Measurements from ENCODE around the gene HS3ST6. TPM values are rescaled to one million over a fixed set of nuclear protein-coding genes. Genes with fewer than 3 reads are reported as not detected.
"Not testable (repeated sequence)": the region's sequence is repeated elsewhere in the genome, so short reads cannot be mapped to it uniquely, and the experiment has no call there.

The HS3ST6 gene
- total RNA-seq, 1 donor: not detected

- H3K4me3 ChIP-seq (ENCODE audit: low read depth, low read length): no peak overlapping the region
- no peak for DNase-seq (ENCODE audit: low read depth)
- TF ChIP-seq CTCF (IDR thresholded peaks at IDR 0.05; ENCODE audit: insufficient read depth, low read depth, low read length): no peak
These were observed 2.5 kb upstream of the HS3ST6 start for GRCh38 chr16:1920727-1921171.

- H3K4me3 ChIP-seq (ENCODE audit: low read depth, low read length); DNase-seq (ENCODE audit: low read depth): not testable (repeated sequence)
These were observed 1.9 kb upstream of the HS3ST6 start for GRCh38 chr16:1920122-1920521.

GRCh38 chr16:1919327-1919998, 1.2 kb upstream of the HS3ST6 start:
- TF ChIP-seq CTCF (IDR thresholded peaks at IDR 0.05; ENCODE audit: insufficient read depth, low read depth, low read length): no peak
- DNase-seq (ENCODE audit: low read depth): no peak
- no peak overlapping the region for H3K4me3 ChIP-seq (ENCODE audit: low read depth, low read length)

GRCh38 chr16:1917665-1918350, 407 bp downstream of the HS3ST6 start:
- TF ChIP-seq CTCF (IDR thresholded peaks at IDR 0.05; ENCODE audit: insufficient read depth, low read depth, low read length): no peak
- DNase-seq (ENCODE audit: low read depth): no peak
- H3K4me3 ChIP-seq (ENCODE audit: low read depth, low read length): no peak overlapping the region

GRCh38 chr16:1917056-1917664, 1.1 kb downstream of the HS3ST6 start:
- TF ChIP-seq CTCF (IDR thresholded peaks at IDR 0.05; ENCODE audit: insufficient read depth, low read depth, low read length): no peak
- no peak overlapping the region for H3K4me3 ChIP-seq (ENCODE audit: low read depth, low read length)
- no peak for DNase-seq (ENCODE audit: low read depth)

GRCh38 chr16:1916640-1916990, 1.6 kb downstream of the HS3ST6 start:
- DNase-seq (ENCODE audit: low read depth): no peak
- H3K4me3 ChIP-seq (ENCODE audit: low read depth, low read length): no peak overlapping the region
- TF ChIP-seq CTCF (IDR thresholded peaks at IDR 0.05; ENCODE audit: insufficient read depth, low read depth, low read length): no peak

Measured in fibroblast of villous mesenchyme (primary cell).